ENCODE measurements around the gene LMAN2L. TPM values are rescaled to one million over a fixed set of nuclear protein-coding genes. Genes with fewer than 3 reads are reported as not detected.

LMAN2L gene
- total and polyA plus RNA-seq, 5 donors: 12.9 to 24.3 (median 19.8) TPM

GRCh38 chr2:96665083-96665569 lies 74.7 kb downstream of the LMAN2L start:
- peak in 2 of 3 donors; percentile 37 to 62 for DNase-seq
- Histone ChIP-seq H3K9me3 (ENCODE audit: control insufficient read depth, low read length) (no peaks in the 10 kb centered on the region), H3K27me3 (ENCODE audit: control insufficient read depth, insufficient read depth) (no peaks in the 10 kb centered on the region), H3K27ac (ENCODE audit: low read length) (peak overlapping the region; percentile 69), H3K4me1 (ENCODE audit: control insufficient read depth, insufficient read depth, low read length) (peaks cover 2% of the 10 kb centered on the region), H3K4me3 (ENCODE audit: low read length) (no peak overlapping the region)
- ATAC-seq: peak; percentile 82 to 87
- intact Hi-C loops (cut with DNase I): no loop called here
- WGBS: 53% methylated on average over 3 of the region's 3 CpGs

GRCh38 chr2:96664366-96664925 lies 75.4 kb downstream of the LMAN2L start:
- H3K4me3 ChIP-seq (ENCODE audit: low read length): no peak overlapping the region
- peaks cover 2% of the 10 kb centered on the region for H3K4me1 ChIP-seq (ENCODE audit: control insufficient read depth, insufficient read depth, low read length)
- DNase-seq (no peak), ATAC-seq (no peak)
- H3K27me3 ChIP-seq (ENCODE audit: control insufficient read depth, insufficient read depth): no peaks in the 10 kb centered on the region
- no peak overlapping the region for H3K27ac ChIP-seq (ENCODE audit: low read length)
- 88% methylated on average over 3 of the region's 3 CpGs for WGBS
- no peaks in the 10 kb centered on the region for H3K9me3 ChIP-seq (ENCODE audit: control insufficient read depth, low read length)
- intact Hi-C loops (cut with DNase I): no loop called here

- no peak overlapping the region for H3K4me3 ChIP-seq (ENCODE audit: low read length)
- no peaks in the 10 kb centered on the region for H3K9me3 ChIP-seq (ENCODE audit: control insufficient read depth, low read length)
- intact Hi-C loops (cut with DNase I): no loop called here
- ATAC-seq (no peak), DNase-seq (no peak)
- 78% methylated on average over 7 of the region's 7 CpGs for WGBS
- no peaks in the 10 kb centered on the region for H3K27me3 ChIP-seq (ENCODE audit: control insufficient read depth, insufficient read depth)
- H3K4me1 ChIP-seq (ENCODE audit: control insufficient read depth, insufficient read depth, low read length): peaks cover 2% of the 10 kb centered on the region
- no peak overlapping the region for H3K27ac ChIP-seq (ENCODE audit: low read length)
These were observed 76.0 kb downstream of the LMAN2L start for GRCh38 chr2:96663829-96664228.

- Histone ChIP-seq H3K9me3 (ENCODE audit: control insufficient read depth, low read length) (no peaks in the 10 kb centered on the region), H3K27ac (ENCODE audit: low read length) (no peak overlapping the region), H3K4me3 (ENCODE audit: low read length) (no peak overlapping the region), H3K4me1 (ENCODE audit: control insufficient read depth, insufficient read depth, low read length) (peaks cover 2% of the 10 kb centered on the region), H3K27me3 (ENCODE audit: control insufficient read depth, insufficient read depth) (no peaks in the 10 kb centered on the region)
- 86% methylated on average over 5 of the region's 5 CpGs for WGBS
- intact Hi-C loops (cut with DNase I): no loop called here
- DNase-seq (no peak), ATAC-seq (no peak)
These were observed 76.7 kb downstream of the LMAN2L start for GRCh38 chr2:96663177-96663576.

- intact Hi-C loops (cut with DNase I): no loop called here
- ATAC-seq: no peak
- Histone ChIP-seq H3K9me3 (ENCODE audit: control insufficient read depth, low read length) (no peaks in the 10 kb centered on the region), H3K27ac (ENCODE audit: low read length) (no peak overlapping the region), H3K4me3 (ENCODE audit: low read length) (no peak overlapping the region), H3K27me3 (ENCODE audit: control insufficient read depth, insufficient read depth) (no peaks in the 10 kb centered on the region), H3K4me1 (ENCODE audit: control insufficient read depth, insufficient read depth, low read length) (peaks cover 2% of the 10 kb centered on the region)
- 90% methylated on average over 9 of the region's 9 CpGs for WGBS
- no peak for DNase-seq
These were observed 77.5 kb downstream of the LMAN2L start for GRCh38 chr2:96662360-96662759.

GRCh38 chr2:96661324-96661723 lies 78.5 kb downstream of the LMAN2L start:
- Histone ChIP-seq H3K4me3 (ENCODE audit: low read length) (no peak overlapping the region), H3K9me3 (ENCODE audit: control insufficient read depth, low read length) (no peaks in the 10 kb centered on the region), H3K27me3 (ENCODE audit: control insufficient read depth, insufficient read depth) (no peaks in the 10 kb centered on the region), H3K4me1 (ENCODE audit: control insufficient read depth, insufficient read depth, low read length) (peaks cover 2% of the 10 kb centered on the region), H3K27ac (ENCODE audit: low read length) (no peak overlapping the region)
- ATAC-seq (no peak), DNase-seq (no peak)
- WGBS: 95% methylated on average over 6 of the region's 6 CpGs
- intact Hi-C loops (cut with DNase I): no loop called here

GRCh38 chr2:96656540-96656939 lies 83.3 kb downstream of the LMAN2L start:
- H3K4me3 ChIP-seq (ENCODE audit: low read length): no peak overlapping the region
- DNase-seq: no peak
- H3K9me3 ChIP-seq (ENCODE audit: control insufficient read depth, low read length): no peaks in the 10 kb centered on the region
- H3K27ac ChIP-seq (ENCODE audit: low read length): no peak overlapping the region
- no peaks in the 10 kb centered on the region for H3K4me1 ChIP-seq (ENCODE audit: control insufficient read depth, insufficient read depth, low read length)
- intact Hi-C loops (cut with DNase I): no loop called here
- ATAC-seq: no peak
- H3K27me3 ChIP-seq (ENCODE audit: control insufficient read depth, insufficient read depth): no peaks in the 10 kb centered on the region

Other genes with a start within 250 kb of the LMAN2L start
- gene NEURL3, start 234.7 kb downstream of the LMAN2L start, total RNA-seq: under 1 TPM in 2 of 4 donors, not detected in 2; 0.15 to 0.20 TPM
- 0.07 TPM for gene NEURL3, start 234.7 kb downstream of the LMAN2L start, polyA plus RNA-seq
- gene ARID5A, start 203.3 kb downstream of the LMAN2L start, total RNA-seq: 10 to 100 TPM; 13.0 to 28.0 (median 19.3) TPM
- 31.8 TPM for gene ARID5A, start 203.3 kb downstream of the LMAN2L start, polyA plus RNA-seq
- 10 to 100 TPM; 33.9 to 40.9 (median 34.8) TPM for gene KANSL3, start 101.8 kb downstream of the LMAN2L start, total RNA-seq
- gene KANSL3, start 101.8 kb downstream of the LMAN2L start, polyA plus RNA-seq: 14.5 TPM
- under 1 TPM in 3 of 4 donors, not detected in 1; 0.11 to 0.17 (median 0.15) TPM for gene FER1L5, start 97.3 kb downstream of the LMAN2L start, total RNA-seq
- gene FER1L5, start 97.3 kb downstream of the LMAN2L start, polyA plus RNA-seq: 0.05 TPM
- 10 to 100 TPM; 10.4 to 24.9 (median 21.5) TPM for gene CNNM4, start 20.8 kb upstream of the LMAN2L start, total RNA-seq
- 10.4 TPM for gene CNNM4, start 20.8 kb upstream of the LMAN2L start, polyA plus RNA-seq
- 10 to 100 TPM in 3 of 4 donors, 1 to 10 TPM in 1; 8.6 to 14.5 (median 11.5) TPM for gene CNNM3, start 76.2 kb upstream of the LMAN2L start, total RNA-seq
- 7.2 TPM for gene CNNM3, start 76.2 kb upstream of the LMAN2L start, polyA plus RNA-seq
- gene ANKRD23, start 104.0 kb upstream of the LMAN2L start, total RNA-seq: 10 to 100 TPM in 3 of 4 donors, 1 to 10 TPM in 1; 8.2 to 27.7 (median 17.3) TPM
- 27.0 TPM for gene ANKRD23, start 104.0 kb upstream of the LMAN2L start, polyA plus RNA-seq
- 10 to 100 TPM; 11.8 to 17.3 (median 14.1) TPM for gene ANKRD39, start 118.0 kb upstream of the LMAN2L start, total RNA-seq
- 23.3 TPM for gene ANKRD39, start 118.0 kb upstream of the LMAN2L start, polyA plus RNA-seq
- gene SEMA4C, start 130.0 kb upstream of the LMAN2L start, total RNA-seq: 10 to 100 TPM; 22.0 to 28.5 (median 24.5) TPM
- 19.3 TPM for gene SEMA4C, start 130.0 kb upstream of the LMAN2L start, polyA plus RNA-seq
- gene FAM178B, start 246.5 kb upstream of the LMAN2L start, total RNA-seq: under 1 TPM in 2 of 4 donors, not detected in 2; 0.49 to 0.85 TPM
- 0.86 TPM for gene FAM178B, start 246.5 kb upstream of the LMAN2L start, polyA plus RNA-seq